ENCODE measurements around the gene ATP2C2. TPM values are rescaled to one million over a fixed set of nuclear protein-coding genes. Genes with fewer than 3 reads are reported as not detected.

ATP2C2 gene
- total RNA-seq, 2 donors from 2014 or later: 2.0 to 2.6 TPM

GRCh38 chr16:84477661-84478060 lies 109.3 kb downstream of the ATP2C2 start:
- no peak for DNase-seq
- H3K27ac ChIP-seq (ENCODE audit: low read depth, low read length): no peak overlapping the region
- WGBS, 2 experiments (ENCODE audit: insufficient coverage in 1 of 2, insufficient read length in 1 of 2): 90 to 91% methylated on average over 6 to 7 of the region's 7 CpGs
- peaks cover 4% of the 10 kb centered on the region for H3K36me3 ChIP-seq (ENCODE audit: control insufficient read depth, insufficient read depth, low read length)
- H3K27me3 ChIP-seq (ENCODE audit: control insufficient read depth, insufficient read depth, low read length, poor library complexity, severe bottlenecking): no peaks in the 10 kb centered on the region
- Mint-ChIP-seq H3K27ac (no peak overlapping the region), H3K9me3 (peaks cover 17% of the 10 kb centered on the region), H3K27me3 (ENCODE audit: insufficient read depth) (no peaks in the 10 kb centered on the region), H3K36me3 (ENCODE audit: low read depth) (peaks cover 42% of the 10 kb centered on the region), H3K4me3 (no peak overlapping the region), H3K4me1 (no peaks in the 10 kb centered on the region)
- no peak overlapping the region for H3K9ac ChIP-seq (ENCODE audit: extremely low read depth, low read length, poor library complexity, severe bottlenecking)
- no peak for TF ChIP-seq CTCF (conservative IDR thresholded peaks at IDR 0.05)
- H3K4me1 ChIP-seq (ENCODE audit: control insufficient read depth, insufficient read depth, low read length): no peaks in the 10 kb centered on the region
- peaks cover 9% of the 10 kb centered on the region for H3K9me3 ChIP-seq (ENCODE audit: control insufficient read depth, low read length)
- H3K4me3 ChIP-seq (ENCODE audit: low read length): no peak overlapping the region

- H3K9ac ChIP-seq (ENCODE audit: extremely low read depth, low read length, poor library complexity, severe bottlenecking): no peak overlapping the region
These were observed 110.0 kb downstream of the ATP2C2 start for GRCh38 chr16:84478172-84478947.

GRCh38 chr16:84479716-84480450 lies 111.5 kb downstream of the ATP2C2 start:
- WGBS, 2 experiments (ENCODE audit: insufficient coverage in 1 of 2, insufficient read length in 1 of 2): 93 to 95% methylated on average over 6 to 16 of the region's 16 CpGs
- Histone ChIP-seq H3K9ac (ENCODE audit: extremely low read depth, low read length, poor library complexity, severe bottlenecking) (no peak overlapping the region), H3K4me3 (ENCODE audit: low read length) (no peak overlapping the region), H3K36me3 (ENCODE audit: control insufficient read depth, insufficient read depth, low read length) (peaks cover 4% of the 10 kb centered on the region), H3K27me3 (ENCODE audit: control insufficient read depth, insufficient read depth, low read length, poor library complexity, severe bottlenecking) (no peaks in the 10 kb centered on the region), H3K9me3 (ENCODE audit: control insufficient read depth, low read length) (peaks cover 7% of the 10 kb centered on the region), H3K27ac (ENCODE audit: low read depth, low read length) (no peak overlapping the region), H3K4me1 (ENCODE audit: control insufficient read depth, insufficient read depth, low read length) (no peaks in the 10 kb centered on the region)
- Mint-ChIP-seq H3K9me3 (peaks cover 11% of the 10 kb centered on the region), H3K36me3 (ENCODE audit: low read depth) (peaks cover 34% of the 10 kb centered on the region), H3K4me3 (no peak overlapping the region), H3K27me3 (ENCODE audit: insufficient read depth) (no peaks in the 10 kb centered on the region), H3K4me1 (no peaks in the 10 kb centered on the region), H3K27ac (no peak overlapping the region)
- TF ChIP-seq CTCF (conservative IDR thresholded peaks at IDR 0.05): no peak
- no peak for DNase-seq

More at GRCh38 chr16:84478172-84478947, 110.0 kb downstream of the ATP2C2 start:
- Histone ChIP-seq H3K27ac (ENCODE audit: low read depth, low read length) (no peak overlapping the region), H3K36me3 (ENCODE audit: control insufficient read depth, insufficient read depth, low read length) (peaks cover 4% of the 10 kb centered on the region), H3K4me3 (ENCODE audit: low read length) (no peak overlapping the region), H3K9me3 (ENCODE audit: control insufficient read depth, low read length) (peaks cover 9% of the 10 kb centered on the region), H3K27me3 (ENCODE audit: control insufficient read depth, insufficient read depth, low read length, poor library complexity, severe bottlenecking) (no peaks in the 10 kb centered on the region), H3K4me1 (ENCODE audit: control insufficient read depth, insufficient read depth, low read length) (no peaks in the 10 kb centered on the region)
- no peak for DNase-seq
- H3K27ac Mint-ChIP-seq: no peak overlapping the region
- H3K4me3 Mint-ChIP-seq: no peak overlapping the region
- no peak for TF ChIP-seq CTCF (conservative IDR thresholded peaks at IDR 0.05)
- WGBS, 2 experiments (ENCODE audit: insufficient coverage in 1 of 2, insufficient read length in 1 of 2): 93 to 98% methylated on average over 12 to 13 of the region's 13 CpGs
- H3K4me1 Mint-ChIP-seq: no peaks in the 10 kb centered on the region
- H3K36me3 Mint-ChIP-seq (ENCODE audit: low read depth): peaks cover 38% of the 10 kb centered on the region
- H3K9me3 Mint-ChIP-seq: peaks cover 17% of the 10 kb centered on the region
- H3K27me3 Mint-ChIP-seq (ENCODE audit: insufficient read depth): no peaks in the 10 kb centered on the region
